GM18861 (cell line): ENCODE data around the gene MARVELD1.
"Not testable (repeated sequence)": the region's sequence is repeated elsewhere in the genome, so short reads cannot be mapped to it uniquely, and the experiment has no call there.

Experiments used
- ATAC-seq: cut with Tn5 transposase; IDR thresholded peaks from one replicate; pipeline ENCODE4 v1.9.1; 2021; ENCODE audit not compliant: unreplicated experiment

Gene MARVELD1

GRCh38 chr10:97689559-97690020 lies 23.9 kb upstream of the MARVELD1 start:
- ATAC-seq: no peak

GRCh38 chr10:97690133-97690532 lies 23.4 kb upstream of the MARVELD1 start:
- ATAC-seq: no peak

- not testable (repeated sequence) for ATAC-seq
Observed at GRCh38 chr10:97698072-97698655, 15.4 kb upstream of the MARVELD1 start.

- no peak for ATAC-seq
Observed at GRCh38 chr10:97701438-97702069, 12.0 kb upstream of the MARVELD1 start.

- no peak for ATAC-seq
Observed at GRCh38 chr10:97703398-97704067, 10.0 kb upstream of the MARVELD1 start.

GRCh38 chr10:97704341-97704740 lies 9.2 kb upstream of the MARVELD1 start:
- ATAC-seq: no peak

- ATAC-seq: no peak
Observed at GRCh38 chr10:97705006-97705670, 8.4 kb upstream of the MARVELD1 start.

GRCh38 chr10:97707134-97707861 lies 6.2 kb upstream of the MARVELD1 start:
- no peak for ATAC-seq

- ATAC-seq: no peak
Observed at GRCh38 chr10:97708167-97708566, 5.4 kb upstream of the MARVELD1 start.

- no peak for ATAC-seq
Observed at GRCh38 chr10:97708976-97709946, 4.3 kb upstream of the MARVELD1 start.

- ATAC-seq: no peak
Observed at GRCh38 chr10:97711640-97712572, 1.6 kb upstream of the MARVELD1 start.

- ATAC-seq: peak; percentile 61
Observed at GRCh38 chr10:97713826-97714400, 383 bp downstream of the MARVELD1 start.

- peak; percentile 33 for ATAC-seq
Observed at GRCh38 chr10:97714401-97715258, 1.1 kb downstream of the MARVELD1 start.

- no peak for ATAC-seq
Observed at GRCh38 chr10:97715259-97715874, 1.8 kb downstream of the MARVELD1 start.

GRCh38 chr10:97717627-97718026 lies 4.1 kb downstream of the MARVELD1 start:
- ATAC-seq: no peak

- ATAC-seq: no peak
Observed at GRCh38 chr10:97718178-97718577, 4.6 kb downstream of the MARVELD1 start.

GRCh38 chr10:97718659-97719142 lies 5.2 kb downstream of the MARVELD1 start:
- ATAC-seq: no peak
